ENCODE data around the gene IGF1R.

DNA sequence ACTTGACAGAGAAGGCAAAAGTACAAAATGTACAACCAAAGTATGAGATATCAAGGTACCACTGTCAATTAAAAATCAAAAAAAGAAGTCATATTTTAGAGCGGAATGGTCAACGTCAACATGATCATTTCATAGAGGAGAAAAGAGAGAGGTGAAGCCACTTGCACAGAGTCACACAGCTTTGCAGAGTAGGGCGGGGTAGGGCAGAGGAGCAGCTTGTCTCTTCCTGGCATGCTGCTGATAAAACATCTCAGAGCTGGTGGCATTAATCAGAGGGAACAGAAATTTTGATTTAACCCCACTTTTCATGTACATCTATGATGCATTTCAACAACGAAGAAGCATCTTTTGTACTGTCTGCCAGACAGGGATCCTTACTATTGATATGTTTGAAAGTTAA, 5.2 kb upstream of the IGF1R start:
- no peak for TF ChIP-seq POLR2A (IDR thresholded peaks at IDR 0.05)
- TF ChIP-seq, protein P1, sequence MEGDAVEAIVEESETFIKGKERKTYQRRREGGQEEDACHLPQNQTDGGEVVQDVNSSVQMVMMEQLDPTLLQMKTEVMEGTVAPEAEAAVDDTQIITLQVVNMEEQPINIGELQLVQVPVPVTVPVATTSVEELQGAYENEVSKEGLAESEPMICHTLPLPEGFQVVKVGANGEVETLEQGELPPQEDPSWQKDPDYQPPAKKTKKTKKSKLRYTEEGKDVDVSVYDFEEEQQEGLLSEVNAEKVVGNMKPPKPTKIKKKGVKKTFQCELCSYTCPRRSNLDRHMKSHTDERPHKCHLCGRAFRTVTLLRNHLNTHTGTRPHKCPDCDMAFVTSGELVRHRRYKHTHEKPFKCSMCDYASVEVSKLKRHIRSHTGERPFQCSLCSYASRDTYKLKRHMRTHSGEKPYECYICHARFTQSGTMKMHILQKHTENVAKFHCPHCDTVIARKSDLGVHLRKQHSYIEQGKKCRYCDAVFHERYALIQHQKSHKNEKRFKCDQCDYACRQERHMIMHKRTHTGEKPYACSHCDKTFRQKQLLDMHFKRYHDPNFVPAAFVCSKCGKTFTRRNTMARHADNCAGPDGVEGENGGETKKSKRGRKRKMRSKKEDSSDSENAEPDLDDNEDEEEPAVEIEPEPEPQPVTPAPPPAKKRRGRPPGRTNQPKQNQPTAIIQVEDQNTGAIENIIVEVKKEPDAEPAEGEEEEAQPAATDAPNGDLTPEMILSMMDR (IDR thresholded peaks at IDR 0.05): no peak

Measured in suprapubic skin (tissue), 3 donors.